Esophagus squamous epithelium (tissue), 4 donors: ENCODE data around the gene RBX1.

Experiments used
- CTCF ChIP-seq, 6 experiments: fragments of 450-650 bp in 4 of 6; fragments of 200-600 bp in 2 of 6; sonication (generic) in 2 of 6; IDR thresholded peaks; one replicate each; pipeline ENCODE4 v1.5.1; 2016 to 2019; ENCODE audit warnings: antibody characterized with exemption in 6 of 6, mild to moderate bottlenecking in 4 of 6, moderate library complexity in 4 of 6
- POLR2A ChIP-seq, 4 donors: fragments of 450-650 bp; IDR thresholded peaks; one replicate each; pipeline ENCODE4 v1.6.1; 2017; ENCODE audit warnings: antibody characterized with exemption in 4 of 4, mild to moderate bottlenecking in 4 of 4, moderate library complexity in 3 of 4

GRCh38 chr22:40966726-40967085 lies 15.5 kb downstream of the RBX1 start:
- TF ChIP-seq CTCF (IDR thresholded peaks at IDR 0.05) (no peak), POLR2A (IDR thresholded peaks at IDR 0.05) (no peak)
